Measurements from ENCODE around the gene DYSF. TPM values are rescaled to one million over a fixed set of nuclear protein-coding genes. Genes with fewer than 3 reads are reported as not detected.

Gene DYSF
- total and polyA plus RNA-seq, 2 donors (not counting 1 experiment from before 2014, with no cell fraction given) = 0.17 to 0.43 TPM

GRCh38 chr2:71672826-71673795, 219.8 kb downstream of the DYSF start:
- H3K4me3 Mint-ChIP-seq = no peak overlapping the region

More at GRCh38 chr2:71672826-71673795, 219.8 kb downstream of the DYSF start:
- Histone ChIP-seq H3K27ac (ENCODE audit: low read length in 2 of 2) (no peak overlapping the region), H3K4me3 (ENCODE audit: control extremely low read depth in 1 of 5, extremely low read depth in 1 of 5, insufficient read depth in 1 of 5, low read depth in 2 of 5, low read length in 4 of 5) (no peak overlapping the region), H3K9ac (ENCODE audit: low read length) (no peak overlapping the region), H3K4me2 (replicated peaks; ENCODE audit: low read depth, low read length, poor library complexity, severe bottlenecking) (no peak overlapping the region), H2AFZ (ENCODE audit: insufficient read depth, low read depth, low read length, poor library complexity, severe bottlenecking) (no peak overlapping the region), H3K27me3 (replicated peaks in 1 of 4; ENCODE audit: control extremely low read depth in 1 of 4, control insufficient read depth in 3 of 4, insufficient read depth in 4 of 4, low read length in 3 of 4) (no peaks in the 10 kb centered on the region), H3K36me3 (replicated peaks in 1 of 2; ENCODE audit: control extremely low read depth in 1 of 2, control insufficient read depth in 1 of 2, extremely low read depth in 1 of 2, insufficient read depth in 2 of 2, low read length in 1 of 2) (no peaks in the 10 kb centered on the region), H4K20me1 (ENCODE audit: control insufficient read depth, insufficient read depth, low read length, poor library complexity, severe bottlenecking) (no peaks in the 10 kb centered on the region), H3K79me2 (ENCODE audit: control insufficient read depth, insufficient read depth, low read length) (no peaks in the 10 kb centered on the region), H3K9me3 (ENCODE audit: control extremely low read depth in 1 of 3, control insufficient read depth in 2 of 3, insufficient read depth in 1 of 3, low read length in 2 of 3) (peaks cover 0 to 10% (median 0%) of the 10 kb centered on the region in 3 donors), H3K4me1 (ENCODE audit: control insufficient read depth in 2 of 2, insufficient read depth in 2 of 2, low read length in 2 of 2) (no peaks in the 10 kb centered on the region)
- TF ChIP-seq EZH2 (IDR thresholded peaks at IDR 0.05; ENCODE audit: borderline replicate concordance, insufficient read depth, low read depth, low read length, poor library complexity, severe bottlenecking) = no peak
- TF ChIP-seq CTCF (IDR thresholded peaks at IDR 0.05) = no peak
- 94% methylated on average over 13 of the region's 14 CpGs for WGBS (ENCODE audit: insufficient coverage)
- H3K27ac Mint-ChIP-seq = no peak overlapping the region
- ChIA-PET POLR2A (no interaction called here), CTCF (no interaction called here)
- H3K27me3 Mint-ChIP-seq = peaks cover 4% of the 10 kb centered on the region
- DNase-seq = no peak
- H3K4me1 Mint-ChIP-seq = no peaks in the 10 kb centered on the region
- no peak for ATAC-seq (ENCODE audit: low read depth)
- intact Hi-C loops (cut with micrococcal nuclease) = no loop called here
- no peaks in the 10 kb centered on the region for H3K9me3 Mint-ChIP-seq (ENCODE audit: insufficient read depth)

Data from B cell (primary cell).